ENCODE results near the gene TNS3.
A peak's percentile ranks its signal among the peaks of the same experiment; 100 is the strongest.
"Not testable (repeated sequence)": the region's sequence is repeated elsewhere in the genome, so short reads cannot be mapped to it uniquely, and the experiment has no call there.

Gene TNS3

DNA sequence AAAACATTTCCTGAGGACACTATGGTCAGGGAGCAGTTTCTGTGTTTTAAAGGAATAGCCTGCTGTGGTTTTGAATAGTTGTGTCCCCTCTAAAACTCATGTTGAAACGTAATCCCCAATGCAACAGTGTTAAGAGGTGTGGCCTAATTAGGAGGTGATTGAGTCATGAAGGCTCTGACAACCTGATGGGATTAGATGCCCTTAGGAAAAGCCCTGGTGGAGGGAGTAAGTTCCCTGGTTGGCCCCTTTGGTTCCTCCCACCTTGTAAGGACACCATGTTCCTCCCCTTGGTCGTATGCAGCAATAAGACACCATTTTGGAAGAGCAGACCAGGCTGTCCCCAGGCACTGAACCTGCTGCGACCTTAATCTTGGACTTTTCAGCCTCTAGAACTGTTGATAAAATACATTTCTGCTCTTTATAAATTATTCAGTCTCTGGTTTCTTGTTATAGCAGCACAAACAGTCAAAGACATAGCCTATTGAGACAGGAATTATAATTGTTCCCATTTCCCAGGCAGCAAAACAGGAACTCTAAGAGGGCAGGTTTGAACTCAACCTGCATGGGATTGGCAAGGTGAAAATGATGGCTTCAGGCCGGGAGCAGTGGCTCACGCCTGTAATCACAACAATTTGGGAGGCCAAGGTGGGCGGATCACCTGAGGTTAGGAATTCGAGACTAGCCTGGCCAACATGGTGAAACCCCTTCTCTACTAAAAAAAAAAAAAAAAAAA is 20.5 kb upstream of the TNS3 start:
- DNase-seq, result no peak

DNA sequence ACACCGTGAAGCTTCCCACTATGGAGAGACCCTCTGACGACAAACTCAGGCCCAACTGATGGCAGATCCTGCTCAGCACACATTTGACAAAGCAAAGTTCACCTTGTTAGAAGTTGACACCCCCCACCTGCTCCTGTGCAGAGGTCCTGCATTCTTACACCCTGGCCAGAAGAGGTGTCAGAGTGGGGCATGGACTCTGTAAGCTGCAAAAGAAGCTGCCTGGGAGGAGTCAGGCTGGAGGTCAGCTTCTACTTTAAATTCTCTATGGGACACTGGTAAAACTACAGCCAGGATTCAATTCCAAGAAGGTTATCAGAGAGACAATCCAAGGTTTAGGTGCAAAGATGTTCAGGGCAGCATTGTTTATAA is 20.0 kb upstream of the TNS3 start:
- DNase-seq, result no peak

DNA sequence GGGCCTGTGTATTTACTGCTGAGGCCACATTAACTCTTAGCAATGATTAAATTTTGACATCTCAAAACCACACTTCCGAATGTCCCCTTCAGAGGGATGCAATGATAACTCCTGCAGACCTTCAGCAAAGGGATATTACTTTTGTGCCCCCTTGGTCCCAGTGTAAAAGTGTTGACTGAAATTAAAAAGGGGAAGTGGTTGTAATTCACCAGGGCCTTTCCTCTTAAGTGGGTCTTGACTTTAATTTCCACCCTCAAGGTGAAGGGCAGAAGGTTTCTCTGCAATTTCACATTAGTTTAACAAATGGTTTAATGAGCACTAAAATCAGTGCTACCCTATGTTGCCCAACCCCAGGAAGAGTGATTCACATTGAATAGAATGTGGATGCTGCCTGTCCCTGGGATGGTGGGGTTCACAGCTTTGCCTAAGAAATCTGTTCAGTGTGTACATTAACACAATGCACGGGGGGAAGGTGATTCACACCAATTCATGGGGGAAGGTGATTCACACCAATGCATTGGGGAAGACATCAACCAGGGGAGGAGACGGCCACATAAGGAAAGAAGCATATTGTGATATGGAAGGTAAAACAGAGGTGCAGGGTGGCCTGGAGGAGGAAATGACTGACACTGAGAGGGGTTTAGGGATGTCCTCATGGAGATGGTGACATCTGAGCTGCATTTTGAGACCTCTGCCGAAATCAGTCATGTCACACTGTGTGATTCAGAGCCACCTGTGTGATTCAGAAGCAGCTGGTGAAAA is 19.4 kb upstream of the TNS3 start:
- DNase-seq, result peak in 1 of 2 donors; percentile 17

DNA sequence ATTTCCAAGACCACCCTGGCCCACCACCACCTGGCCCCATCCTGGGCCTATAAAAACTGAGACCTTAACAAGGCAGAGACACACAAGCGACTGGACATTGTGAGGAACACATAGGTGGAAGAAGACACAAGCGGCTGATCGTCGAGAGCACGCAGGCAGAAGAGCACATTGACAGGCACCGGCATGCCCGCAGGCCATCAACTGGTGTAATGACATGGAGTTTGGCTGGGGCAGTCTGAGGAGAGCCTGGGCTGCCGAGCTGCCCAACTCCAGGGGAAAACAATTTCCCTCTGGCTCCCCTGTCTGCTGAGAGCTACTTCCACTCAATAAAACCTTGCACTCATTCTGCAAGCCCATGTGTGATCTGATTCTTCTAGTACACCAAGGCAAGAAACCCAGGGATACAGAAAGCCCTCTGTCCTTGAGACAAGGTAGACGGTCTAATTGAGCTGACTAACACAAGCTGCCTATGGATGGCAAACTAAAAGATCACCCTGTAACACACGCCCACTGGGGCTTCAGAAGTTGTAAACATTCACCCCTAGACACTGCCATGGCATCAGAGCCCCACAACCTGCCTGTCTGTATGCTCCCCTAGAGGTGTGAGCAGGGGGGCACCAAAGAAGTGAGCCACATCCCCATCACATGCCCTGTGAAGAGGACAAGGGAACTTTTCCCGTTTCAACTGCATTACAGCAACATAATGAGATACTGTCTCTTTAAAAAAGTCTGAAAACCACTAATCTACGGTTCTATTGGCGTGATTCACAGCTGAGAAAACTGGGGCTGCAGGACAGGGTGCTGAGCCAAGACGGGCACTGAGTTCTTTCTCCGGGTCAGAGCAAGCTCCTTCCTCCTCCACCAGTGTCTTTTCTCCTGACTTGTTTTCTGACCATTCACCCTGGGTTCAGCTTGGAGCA is 18.5 kb upstream of the TNS3 start:
- DNase-seq, result no peak

DNA sequence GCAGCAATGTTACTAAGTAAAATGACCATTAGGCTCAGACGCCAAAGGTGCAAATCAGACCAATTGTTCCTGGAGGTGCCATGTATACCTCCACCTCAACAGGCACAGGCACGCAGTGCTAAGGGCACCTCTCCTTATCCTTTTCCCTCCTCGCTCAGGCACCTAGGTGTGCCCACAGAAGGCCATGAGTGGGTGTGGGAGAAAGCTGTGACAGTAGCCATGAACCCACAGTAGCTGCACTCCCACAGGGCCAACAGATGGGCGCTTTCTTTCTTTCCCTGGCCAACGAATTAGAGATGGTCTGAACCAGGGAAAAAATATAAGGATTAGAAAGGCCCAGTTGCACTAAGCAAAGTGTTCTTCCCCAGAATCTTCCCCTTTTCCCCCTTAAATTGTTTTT is 15.5 kb upstream of the TNS3 start:
- DNase-seq, result no peak

DNA sequence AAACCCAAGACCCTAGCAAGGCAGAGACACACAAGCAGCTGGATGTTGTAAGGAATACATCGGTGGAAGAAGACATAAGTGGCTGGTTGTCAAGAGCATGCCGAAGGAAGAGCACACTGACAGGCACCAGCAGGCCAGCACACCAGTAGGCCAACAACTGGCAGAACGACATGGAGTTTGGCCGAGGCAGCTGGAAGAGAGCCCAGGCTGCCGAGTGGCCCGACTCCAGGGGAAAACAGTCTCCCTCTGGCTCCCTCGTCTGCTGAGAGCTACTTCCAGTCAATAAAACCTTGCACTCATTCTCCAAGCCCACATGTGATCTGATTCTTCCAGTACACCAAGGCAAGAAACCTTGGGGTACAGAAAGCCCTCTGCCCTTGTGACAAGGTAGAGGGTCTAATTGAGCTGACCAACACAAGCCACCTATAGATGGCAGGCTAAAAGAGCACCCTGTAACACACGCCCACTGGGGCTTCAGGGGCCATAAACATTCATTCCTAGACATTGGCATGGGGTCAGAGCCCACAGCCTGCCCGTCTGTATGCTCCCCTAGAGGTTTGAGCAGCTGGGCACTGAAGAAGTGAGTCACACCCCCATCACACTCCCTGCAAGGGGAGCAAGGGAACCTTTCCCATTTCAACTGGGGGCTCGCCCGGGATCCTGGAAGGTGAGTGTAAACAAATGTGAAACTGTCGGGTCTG is 14.7 kb upstream of the TNS3 start:
- no peak for DNase-seq

DNA sequence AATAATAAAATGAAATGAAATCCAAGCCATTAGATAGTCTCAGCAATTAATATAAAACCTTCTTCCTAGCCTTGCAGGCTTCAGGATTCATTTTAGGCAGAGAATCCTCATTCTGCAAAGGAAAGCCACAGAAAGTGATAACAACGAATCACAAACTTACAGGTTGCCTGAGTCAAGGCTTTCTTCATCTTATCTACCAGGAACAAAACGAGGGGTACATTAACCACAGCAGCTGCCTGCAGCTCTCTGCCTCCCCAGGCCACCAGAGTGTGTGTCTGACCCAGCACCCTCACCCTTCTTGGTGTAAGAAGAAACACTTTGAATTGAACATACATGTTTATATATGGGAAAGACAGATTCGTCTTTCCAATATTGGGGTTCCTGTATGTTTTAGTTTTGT is 12.5 kb upstream of the TNS3 start:
- no peak for DNase-seq

DNA sequence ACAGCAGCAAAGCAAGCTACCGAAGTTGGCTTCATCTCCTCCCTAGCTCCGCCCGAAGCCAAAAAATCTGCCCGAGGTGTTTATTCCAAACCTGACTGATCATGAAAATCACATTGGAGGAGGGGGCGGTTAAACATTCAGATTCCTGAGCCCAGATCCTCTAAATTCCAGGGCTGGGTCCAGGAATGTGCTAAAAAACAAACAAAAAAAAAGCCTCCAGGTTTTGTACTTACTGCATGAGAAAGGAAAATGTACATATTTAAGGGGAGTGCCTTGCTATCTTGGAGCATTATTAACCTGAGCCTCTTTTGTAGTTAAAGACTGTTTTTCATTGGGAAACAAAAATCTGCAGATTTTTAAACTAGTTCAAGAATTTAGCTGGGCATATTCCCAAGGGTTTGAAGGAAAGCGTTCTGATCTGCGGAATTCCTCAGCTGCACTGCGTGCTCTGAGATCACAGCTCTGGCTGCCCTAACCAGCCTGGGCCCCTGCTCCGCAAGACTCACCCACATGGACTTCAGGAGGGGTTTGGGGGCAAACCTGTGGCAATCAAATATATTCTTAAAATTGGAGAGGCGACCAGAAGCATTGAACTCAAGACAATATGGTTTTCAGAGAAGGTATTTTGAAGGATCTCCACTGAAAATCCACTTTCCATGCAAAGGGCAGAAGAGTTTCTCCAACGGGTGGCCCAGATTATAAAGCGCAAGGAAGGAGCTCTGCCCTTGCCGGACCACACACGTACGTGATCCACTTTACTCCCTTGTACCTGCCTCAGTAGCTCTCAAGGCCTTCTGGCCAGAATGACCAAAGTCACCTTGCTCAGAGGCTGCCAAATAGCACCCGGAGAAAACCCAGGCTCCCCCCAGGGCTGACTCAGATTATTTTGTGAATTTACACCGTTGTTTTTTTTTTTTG is 10.0 kb upstream of the TNS3 start:
- DNase-seq, result no peak

DNA sequence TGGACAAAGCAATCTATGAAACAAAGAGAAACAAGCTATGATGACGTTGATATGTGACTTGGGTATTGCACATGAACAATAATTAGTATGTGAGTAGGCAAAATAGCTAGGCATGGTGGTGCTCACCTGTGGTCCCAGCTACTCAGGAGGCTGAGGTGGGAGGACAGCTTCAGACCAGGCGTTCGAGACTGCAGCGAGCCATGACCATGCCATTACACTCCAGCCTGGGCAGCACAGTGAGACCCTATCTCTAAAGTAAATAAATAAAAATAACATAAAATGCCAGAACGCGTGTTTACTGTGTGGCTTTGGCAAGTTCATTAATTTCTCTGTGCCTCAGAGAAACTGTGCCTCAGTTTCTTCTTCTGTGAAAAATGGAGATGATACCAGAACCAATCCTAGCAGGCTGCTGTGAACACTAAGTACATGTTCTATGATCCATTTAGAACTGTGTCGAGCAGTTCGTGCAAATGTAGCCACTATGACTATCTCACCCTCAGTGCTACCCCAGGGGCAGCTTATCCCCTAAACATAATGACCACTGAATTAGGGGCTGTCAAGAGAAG is 9.3 kb upstream of the TNS3 start:
- DNase-seq, result no peak

DNA sequence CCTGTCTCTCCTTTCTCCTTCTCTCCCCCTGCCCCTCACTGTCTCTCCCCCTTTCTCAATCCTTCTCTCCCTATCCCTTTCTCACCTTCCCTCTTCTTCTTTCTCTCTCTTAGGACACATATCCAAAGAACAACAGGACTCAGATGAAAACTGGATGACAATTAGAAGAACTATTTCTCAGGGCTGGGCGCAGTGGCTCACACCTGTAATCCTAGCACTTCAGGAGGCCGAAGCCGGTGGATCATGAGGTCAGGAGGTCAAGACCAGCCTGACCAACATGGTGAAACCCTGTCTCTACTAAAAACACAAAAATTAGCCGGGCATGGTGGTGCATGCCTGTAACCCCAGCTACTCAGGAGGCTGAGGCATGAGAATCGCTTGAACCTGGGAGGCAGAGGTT is 8.3 kb upstream of the TNS3 start:
- DNase-seq, result not testable (repeated sequence)

DNA sequence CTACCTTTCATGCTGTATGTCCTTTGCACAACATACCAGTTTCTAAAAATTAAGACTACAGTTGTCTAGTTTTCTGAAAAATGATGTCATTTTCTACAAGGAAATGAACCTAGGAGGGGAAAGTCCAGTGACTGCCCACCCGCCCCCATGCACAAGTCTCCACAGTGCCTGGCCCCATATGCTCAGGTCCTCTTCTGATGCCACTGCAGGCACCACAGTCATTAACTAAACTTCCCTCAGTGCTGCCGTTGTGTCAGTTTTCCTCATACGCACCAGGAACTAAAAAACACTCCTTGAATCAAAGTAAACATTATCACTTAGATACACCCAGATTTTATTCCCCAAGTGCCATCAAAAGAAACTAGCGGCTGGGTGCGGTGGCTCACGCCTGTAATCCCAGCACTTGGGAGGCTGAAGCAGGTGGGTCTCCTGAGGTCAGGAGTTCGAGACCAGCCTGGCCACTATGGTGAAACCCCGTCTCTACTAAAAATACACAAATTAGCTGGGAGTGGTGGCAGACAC is 6.9 kb upstream of the TNS3 start:
- DNase-seq, result no peak

DNA sequence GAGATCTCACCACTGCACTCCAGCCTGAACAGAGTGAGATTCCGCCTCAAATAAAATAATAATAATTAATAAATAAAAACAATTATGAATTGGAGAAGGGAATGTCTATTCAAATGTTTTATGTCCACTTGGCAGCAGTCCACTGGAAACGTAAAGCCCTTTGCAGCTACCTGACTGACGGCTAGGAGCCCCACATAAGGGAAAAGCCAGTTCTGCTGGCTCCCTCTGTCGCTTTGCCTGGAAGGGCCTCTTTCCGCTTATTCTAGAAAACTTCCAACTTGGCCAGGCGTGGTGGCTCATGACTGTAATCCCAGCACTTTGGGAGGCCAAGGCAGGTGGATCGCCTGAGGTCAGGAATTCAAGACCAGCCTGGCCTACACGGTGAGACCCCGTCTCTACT is 6.1 kb upstream of the TNS3 start:
- no peak for DNase-seq

DNA sequence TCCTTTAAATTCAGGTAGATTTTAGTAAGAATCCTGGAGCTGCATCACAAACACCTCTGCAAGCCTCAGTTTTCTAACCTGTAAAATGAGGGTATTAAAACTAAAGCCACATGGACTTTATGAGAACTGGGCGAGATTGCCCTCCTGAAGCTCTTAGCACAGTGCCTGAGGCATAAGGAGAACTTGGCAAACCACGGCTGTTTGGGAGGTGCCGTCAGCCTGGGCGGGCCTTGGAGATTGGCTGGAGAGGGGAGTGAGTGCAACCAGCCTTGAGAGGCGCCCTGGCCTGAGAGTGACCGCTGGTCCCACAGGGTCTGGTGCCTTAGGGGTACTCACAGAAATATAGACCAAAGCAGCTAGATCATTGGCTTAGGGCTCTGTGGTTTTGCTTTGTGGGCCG is 5.4 kb upstream of the TNS3 start:
- no peak for DNase-seq

DNA sequence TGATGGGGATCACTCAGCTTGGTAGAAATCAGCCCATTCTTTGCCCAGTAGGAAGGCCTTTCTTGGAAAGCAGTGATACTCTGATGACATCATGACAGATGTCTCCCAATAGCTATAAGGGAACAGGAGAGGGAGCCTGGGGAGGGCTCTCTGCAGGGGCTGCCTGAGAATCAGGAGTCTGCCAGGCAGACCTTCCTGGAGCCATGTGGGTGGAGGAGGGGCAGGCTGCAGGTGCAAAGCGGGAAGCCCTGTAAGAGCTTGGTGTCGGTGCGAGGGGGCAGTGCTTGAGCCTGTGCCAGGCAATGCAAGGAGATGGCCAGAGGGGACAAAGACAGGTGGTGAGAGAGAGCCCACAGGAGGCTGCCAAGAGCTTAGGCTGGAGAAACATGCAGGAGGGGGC is 5.0 kb upstream of the TNS3 start:
- DNase-seq, result no peak

DNA sequence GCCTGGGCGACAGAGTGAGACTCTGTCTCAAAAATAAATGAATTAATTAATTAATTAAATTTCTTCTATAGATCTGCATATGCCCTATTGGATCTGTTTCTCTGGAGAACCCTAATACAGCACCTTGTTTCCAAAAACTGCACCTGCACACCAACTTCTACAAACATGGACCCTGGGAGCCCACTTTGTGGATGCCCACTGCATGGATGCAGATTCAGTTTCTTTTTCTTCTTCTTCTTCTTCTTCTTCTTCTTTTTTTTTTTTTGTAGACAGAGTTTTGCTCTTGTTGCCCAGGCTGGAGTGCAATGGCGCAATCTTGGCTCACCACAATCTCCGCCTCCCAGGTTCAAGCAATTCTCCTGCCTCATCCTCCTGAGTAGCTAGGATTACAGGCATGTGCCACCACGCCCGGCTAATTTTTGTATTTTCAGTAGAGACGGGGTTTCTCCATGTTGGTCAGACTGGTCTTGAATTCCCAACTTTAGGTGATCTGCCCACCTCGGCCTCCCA is 4.3 kb upstream of the TNS3 start:
- peak in 1 of 2 donors; percentile 33 for DNase-seq

DNA sequence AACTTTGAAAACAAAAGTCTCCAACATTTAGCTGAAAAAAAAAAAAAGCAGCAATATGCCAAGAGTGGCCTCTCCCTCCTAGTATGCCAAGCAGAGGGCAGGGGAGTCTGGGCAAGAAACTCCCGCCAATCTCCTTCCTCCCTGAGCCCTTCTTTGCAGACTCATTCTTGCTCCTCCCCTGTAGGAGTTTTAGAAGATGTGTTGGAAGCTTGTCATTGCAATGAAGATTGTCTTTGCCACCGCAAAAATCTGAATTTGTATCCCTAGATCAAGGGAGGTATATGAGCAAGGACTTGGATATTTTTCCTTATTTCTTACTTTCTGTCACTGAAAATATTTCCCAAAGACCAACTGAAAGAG is 2.6 kb upstream of the TNS3 start:
- no peak for DNase-seq

DNA sequence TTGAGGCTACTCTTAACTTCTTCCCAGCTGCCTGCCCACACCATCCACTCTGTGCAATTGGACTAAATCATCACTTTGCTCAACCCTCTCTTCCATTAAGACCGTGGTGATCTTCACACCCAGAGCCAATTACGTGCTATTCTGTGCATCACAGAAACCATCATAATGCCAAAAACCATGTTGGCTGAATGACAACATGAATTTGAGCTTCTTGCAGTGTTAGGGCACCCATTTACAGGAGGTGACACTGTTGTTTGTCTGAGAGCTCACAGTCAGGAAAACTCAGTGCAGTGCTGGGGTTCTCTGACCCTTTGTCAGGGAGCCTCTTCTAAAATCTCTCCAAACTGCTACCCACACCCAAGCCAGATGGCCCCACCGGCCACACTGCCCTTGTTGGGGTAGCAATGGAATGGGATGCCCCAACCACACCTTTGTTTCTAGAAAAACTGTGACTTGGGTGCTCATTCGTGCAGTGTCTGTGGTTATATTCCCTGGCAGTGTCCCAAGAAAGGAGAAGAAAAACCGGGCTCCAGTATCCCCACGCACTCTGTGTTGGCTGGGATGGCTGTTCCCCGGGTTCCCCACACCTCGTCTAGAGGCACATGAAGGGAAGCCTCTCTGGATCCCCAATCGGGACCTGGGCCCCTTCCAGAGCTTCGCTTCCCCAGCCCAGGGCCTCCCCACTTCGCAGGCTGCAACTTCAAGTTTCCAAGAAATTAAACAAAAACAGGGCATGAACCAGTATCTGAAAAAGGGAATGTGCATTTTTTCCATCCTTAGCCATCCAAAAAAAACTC is 2.0 kb upstream of the TNS3 start:
- no peak for DNase-seq

DNA sequence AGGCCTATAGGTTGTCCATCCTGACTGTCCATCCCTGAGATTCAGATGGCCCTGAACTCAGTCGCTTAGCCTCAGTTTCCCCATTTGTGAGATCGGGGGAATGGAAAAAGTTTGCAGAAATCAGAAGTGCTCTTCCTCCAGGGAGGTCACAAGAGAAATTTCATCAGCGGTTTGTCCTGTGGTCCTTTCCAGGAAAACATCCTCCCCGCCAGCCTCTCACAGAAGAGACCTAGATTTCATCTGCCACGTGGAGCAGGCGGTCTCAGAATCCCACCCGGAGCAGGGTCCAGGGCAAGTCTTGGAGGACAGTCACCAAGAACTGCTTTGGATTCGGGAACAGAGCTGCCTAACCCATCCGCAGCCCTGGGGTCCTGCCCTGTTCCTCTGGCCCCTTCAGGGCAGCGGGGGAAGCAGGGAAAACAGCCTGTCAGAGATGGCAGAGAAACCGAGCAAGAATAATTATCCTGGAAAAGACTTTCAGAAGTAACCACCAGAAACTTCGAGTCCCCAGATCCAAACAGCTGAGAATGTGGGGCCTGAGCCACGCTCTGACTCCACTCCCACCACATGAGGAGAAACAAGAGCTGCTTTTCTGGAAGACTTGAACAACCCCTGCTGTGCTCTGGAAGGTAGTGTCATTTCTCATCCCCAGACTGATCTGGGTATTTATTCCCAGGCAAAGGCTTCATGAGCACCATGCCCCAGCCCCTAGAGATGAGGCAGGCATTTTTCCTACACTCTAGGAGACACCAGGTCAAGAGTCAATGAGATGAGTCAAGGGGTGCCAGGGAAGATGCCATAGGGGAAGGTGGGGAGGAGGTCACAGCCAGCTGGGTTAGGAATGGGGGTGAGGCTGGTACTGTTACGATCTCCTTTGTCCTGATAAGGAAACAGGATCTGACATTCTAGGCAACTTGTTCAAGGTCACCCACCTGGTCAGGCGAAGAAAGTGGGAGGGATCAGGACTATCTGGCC is 1.1 kb upstream of the TNS3 start:
- no peak for DNase-seq

DNA sequence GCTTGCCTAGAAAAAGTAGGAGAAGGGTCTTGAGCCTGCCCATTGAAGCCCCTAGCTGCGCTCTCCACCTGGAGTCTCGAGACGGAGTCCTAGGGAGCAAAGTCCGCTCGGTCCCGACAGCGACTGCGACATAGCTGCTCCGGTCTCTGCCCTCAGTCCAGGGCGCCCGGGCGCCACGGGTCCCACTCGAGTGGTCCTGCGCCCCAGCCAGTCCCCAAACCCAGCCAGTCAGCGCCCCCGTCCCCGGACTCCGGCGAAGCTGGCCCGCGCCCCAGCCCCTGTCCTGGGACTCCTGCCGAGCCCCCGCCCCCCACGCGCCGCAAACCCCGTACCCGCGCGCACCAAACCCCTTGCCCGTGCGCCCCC is 490 bp downstream of the TNS3 start:
- no peak for DNase-seq

Data from CD4-positive, alpha-beta T cell treated with Interleukin-4 for 1 hour (primary cell).